IMR-90 (cell line): ENCODE results near the gene BAZ1A. TPM values are rescaled to one million over a fixed set of nuclear protein-coding genes. Genes with fewer than 3 reads are reported as not detected.

ENCODE experiments used
- ATAC-seq: fragments of 200-7000 bp; cut with Tn5 transposase; 2 replicates; pipeline ENCODE4 v1.9.1; 2020; ENCODE audit warnings: low read depth, mild to moderate bottlenecking, moderate library complexity
- BruUV-seq: library from RNA; stranded (reverse); fragments of 400-500 nt; replicated peaks from 2 replicates; lab custom pipeline; 2021; lab: Mats Ljungman, UMichigan
- CTCF ChIA-PET: fragments of 300-600 bp; formaldehyde crosslinking; extraction: SDS; loops from one replicate; lab custom pipeline; 2021; ENCODE audit warnings: antibody characterized with exemption; lab: Yijun Ruan, JAX
- POLR2A ChIA-PET: fragments of 300-600 bp; sonication (Branson Sonifier 250); formaldehyde crosslinking; loops from one replicate; lab custom pipeline; 2022; ENCODE audit warnings: antibody characterized with exemption; ENCODE audit not compliant: unreplicated experiment; lab: Charles Lee
- DNase-seq: peaks from one replicate; pipeline ENCODE4 v3.0.0; 2013
- H2AFZ ChIP-seq: replicated peaks from 2 replicates; pipeline ENCODE3; 2013; ENCODE audit warnings: low read length, mild to moderate bottlenecking; ENCODE audit not compliant: poor library complexity
- H2AK5ac ChIP-seq: 2 replicates; pipeline ENCODE4 v1.6.1; 2013; ENCODE audit warnings: low read depth, low read length, inconsistent platforms
- H2AK9ac ChIP-seq: replicated peaks from 2 replicates; pipeline ENCODE3; 2013; ENCODE audit warnings: mild to moderate bottlenecking, low read depth, low read length, moderate library complexity; ENCODE audit not compliant: poor library complexity
- H2BK120ac ChIP-seq: 2 replicates; pipeline ENCODE4 v1.6.1; 2013; ENCODE audit warnings: low read depth, low read length, inconsistent platforms
- H2BK15ac ChIP-seq: 3 replicates; pipeline ENCODE4 v1.6.1; 2013; ENCODE audit warnings: low read depth, low read length, inconsistent platforms
- H2BK20ac ChIP-seq: 2 replicates; pipeline ENCODE4 v1.6.1; 2013; ENCODE audit warnings: low read depth, mild to moderate bottlenecking, inconsistent platforms, low read length, moderate library complexity
- H2BK5ac ChIP-seq: 2 replicates; pipeline ENCODE4 v1.6.1; 2013; ENCODE audit warnings: mild to moderate bottlenecking, low read depth, low read length, inconsistent platforms; ENCODE audit not compliant: poor library complexity, severe bottlenecking
- H3K14ac ChIP-seq: replicated peaks from 2 replicates; pipeline ENCODE4 v1.6.1; 2013; ENCODE audit warnings: low read depth, low read length, inconsistent platforms
- H3K18ac ChIP-seq: 2 replicates; pipeline ENCODE4 v1.6.1; 2013; ENCODE audit warnings: low read depth, low read length, control low read depth
- H3K23ac ChIP-seq: 2 replicates; pipeline ENCODE4 v1.6.1; 2013; ENCODE audit warnings: low read depth, low read length, inconsistent platforms
- H3K27ac ChIP-seq: 2 replicates; pipeline ENCODE4 v1.5.1; 2013; ENCODE audit warnings: mild to moderate bottlenecking, control low read depth, low read length; ENCODE audit not compliant: insufficient read depth
- H3K27me3 ChIP-seq: 2 replicates; pipeline ENCODE4 v1.6.1; 2013; ENCODE audit warnings: low read length; ENCODE audit not compliant: control insufficient read depth, insufficient read depth
- H3K36me3 ChIP-seq: 2 replicates; pipeline ENCODE4 v1.6.1; 2013; ENCODE audit warnings: low read length, mixed read lengths; ENCODE audit not compliant: control insufficient read depth, insufficient read depth
- H3K4ac ChIP-seq: 2 replicates; pipeline ENCODE4 v1.6.1; 2013; ENCODE audit warnings: low read depth, low read length, inconsistent platforms
- H3K4me1 ChIP-seq: 2 replicates; pipeline ENCODE4 v1.6.1; 2013; ENCODE audit warnings: low read length, mixed read lengths; ENCODE audit not compliant: control insufficient read depth, insufficient read depth
- H3K4me2 ChIP-seq: 2 replicates; pipeline ENCODE4 v1.6.1; 2013; ENCODE audit warnings: low read depth, mild to moderate bottlenecking, control low read depth, low read length, moderate library complexity
- H3K4me3 ChIP-seq: 2 replicates; pipeline ENCODE4 v1.5.1; 2013; ENCODE audit warnings: low read depth, mild to moderate bottlenecking, control low read depth, low read length, moderate library complexity; ENCODE audit not compliant: insufficient read depth
- H3K56ac ChIP-seq: 2 replicates; pipeline ENCODE4 v1.6.1; 2013; ENCODE audit warnings: low read length, inconsistent platforms; ENCODE audit not compliant: insufficient read depth; ENCODE audit errors: extremely low read depth
- H3K79me1 ChIP-seq, 2 experiments: 2 replicates each; pipeline ENCODE4 v1.6.1; 2013; ENCODE audit warnings: low read length in 2 of 2, inconsistent platforms in 1 of 2, low read depth in 1 of 2
- H3K9ac ChIP-seq: 2 replicates; pipeline ENCODE4 v1.6.1; 2013; ENCODE audit warnings: low read depth, low read length, control low read depth
- H3K9me1 ChIP-seq: 2 replicates; pipeline ENCODE4 v1.6.1; 2013; ENCODE audit warnings: low read length, inconsistent platforms; ENCODE audit not compliant: insufficient read depth
- H3K9me3 ChIP-seq: 2 replicates; pipeline ENCODE4 v1.6.1; 2013; ENCODE audit warnings: low read length; ENCODE audit not compliant: control insufficient read depth, insufficient read depth
- H4K20me1 ChIP-seq: 2 replicates; pipeline ENCODE4 v1.6.1; 2013; ENCODE audit warnings: low read length, inconsistent platforms; ENCODE audit not compliant: insufficient read depth
- H4K5ac ChIP-seq: 2 replicates; pipeline ENCODE4 v1.6.1; 2013; ENCODE audit warnings: mild to moderate bottlenecking, low read depth, low read length, control low read depth
- H4K8ac ChIP-seq, 2 experiments: 2 replicates each; pipeline ENCODE4 v1.6.1; 2013; ENCODE audit warnings: low read depth in 2 of 2, low read length in 2 of 2, control low read depth in 1 of 2, inconsistent platforms in 1 of 2
- H4K91ac ChIP-seq: 2 replicates; pipeline ENCODE4 v1.6.1; 2013; ENCODE audit warnings: low read depth, low read length, inconsistent platforms; ENCODE audit not compliant: insufficient read depth
- CHD1 ChIP-seq: IDR thresholded peaks from 2 replicates; pipeline ENCODE4 v1.6.1; 2012; ENCODE audit warnings: low read depth, low read length, improper control_type of control experiment
- CTCF ChIP-seq: conservative IDR thresholded peaks from 2 replicates; pipeline ENCODE4 v1.5.1; 2012; ENCODE audit warnings: mild to moderate bottlenecking, low read depth, low read length, improper control_type of control experiment
- ELK1 ChIP-seq: fragments of 150-350 bp; IDR thresholded peaks from 2 replicates; pipeline ENCODE4 v1.6.1; 2016; ENCODE audit warnings: low read depth, mild to moderate bottlenecking, low read length, moderate library complexity, borderline replicate concordance
- FOS ChIP-seq: fragments of 150-350 bp; IDR thresholded peaks from 2 replicates; pipeline ENCODE4 v1.6.1; 2016; ENCODE audit warnings: low read depth, low read length
- MAFK ChIP-seq: IDR thresholded peaks from 2 replicates; pipeline ENCODE4 v1.6.1; 2012; ENCODE audit warnings: low read depth, low read length, improper control_type of control experiment
- MAZ ChIP-seq: IDR thresholded peaks from 2 replicates; pipeline ENCODE4 v1.6.1; 2012; ENCODE audit warnings: low read depth, mild to moderate bottlenecking, low read length, improper control_type of control experiment, moderate library complexity, borderline replicate concordance
- MXI1 ChIP-seq: IDR thresholded peaks from 2 replicates; pipeline ENCODE4 v1.6.1; 2012; ENCODE audit warnings: low read depth, mild to moderate bottlenecking, low read length, moderate library complexity, borderline replicate concordance
- NFE2L2 ChIP-seq: fragments of 150-350 bp; IDR thresholded peaks from 2 replicates; pipeline ENCODE4 v1.6.1; 2016; ENCODE audit warnings: low read depth, mild to moderate bottlenecking, low read length
- POLR2A ChIP-seq: IDR thresholded peaks from 2 replicates; pipeline ENCODE4 v1.6.1; 2012; ENCODE audit warnings: mild to moderate bottlenecking, low read depth, low read length
- RAD21 ChIP-seq: IDR thresholded peaks from 2 replicates; pipeline ENCODE4 v1.6.1; 2012; ENCODE audit warnings: low read length, improper control_type of control experiment
- RFX5 ChIP-seq: IDR thresholded peaks from 2 replicates; pipeline ENCODE4 v1.8.0; 2012; ENCODE audit warnings: low read depth, mild to moderate bottlenecking, low read length, moderate library complexity
- SMC3 ChIP-seq: fragments of 150-350 bp; IDR thresholded peaks from 2 replicates; pipeline ENCODE4 v1.6.1; 2016; ENCODE audit warnings: low read depth, mild to moderate bottlenecking, antibody characterized with exemption, low read length, moderate library complexity
- WGBS, 2 experiments: methylation state at CpG; one replicate each; pipeline versions ENCODE4 v1.1.5 to v1.1.7; 2013; ENCODE audit warnings: missing lambda C conversion rate in 2 of 2; ENCODE audit not compliant: insufficient read length in 1 of 2; ENCODE audit errors: extremely low coverage in 2 of 2; 5-methylcytosine and 5-hydroxymethylcytosine counted together
- dilution Hi-C: fragments of 300-500 bp; cut with HindIII; formaldehyde crosslinking; loops from one replicate; pipeline ENCODE4 v1.14.3; 2018; ENCODE audit warnings: low sequenced_read_pairs; ENCODE audit not compliant: unreplicated experiment
- in situ Hi-C: fragments of 300-500 bp; cut with MboI; formaldehyde crosslinking; loops from 3 replicates; pipeline ENCODE4 v1.14.3; 2019; ENCODE audit warnings: low sequenced_read_pairs, inconsistent platforms, mixed read lengths
- intact Hi-C: fragments of 100-400 bp; cut with micrococcal nuclease; formaldehyde crosslinking; loops from 2 replicates; pipeline ENCODE4 v1.10.0; 2022
- polyA plus RNA-seq, 3 experiments: library from polyadenylated mRNA; depleted of rRNA; stranded (reverse); fragments of >200 nt; gene quantifications; 2 replicates each; pipeline ENCODE4 v1.2.3, GENCODE V29; 2012; ENCODE audit warnings: low replicate concordance in 1 of 3
- total RNA-seq: library from RNA; depleted of rRNA; stranded (reverse); fragments of >200 nt; gene quantifications from 2 replicates; pipeline ENCODE4 v1.2.3, GENCODE V29; 2012

BAZ1A gene
- total and polyA plus RNA-seq, 2 of the 4 experiments (the other 2 are of a cell fraction): 15.3 to 23.8 TPM

GRCh38 chr14:34713681-34714319 is 161.4 kb downstream of the BAZ1A start (continued):
- TF ChIP-seq FOS (no peak), RFX5 (no peak)

- peak overlapping the region; percentile 18 to 93 for H4K8ac ChIP-seq
- H3K27ac ChIP-seq: peak overlapping the region; percentile 97
- ChIA-PET CTCF (interaction anchor here (3.5 kb wide), 1 partner anchor 10 kb away, joined by 11 read pairs; no protein-coding TSS in a partner anchor), POLR2A (interaction anchor here (0.5 to 0.8 kb wide), 2 partner anchors 14 to 44 kb away, joined by 3 to 4 read pairs; no protein-coding TSS in a partner anchor)
- peak overlapping the region; percentile 98 for H3K23ac ChIP-seq
- H3K4me3 ChIP-seq: peak overlapping the region; percentile 77
- peaks cover 5% of the 10 kb centered on the region for H3K4me1 ChIP-seq
- BruUV-seq: no TSS peak
- intact Hi-C loops (no loop called here), in situ Hi-C loops (no loop called here), dilution Hi-C loops (no loop called here)
- H4K5ac ChIP-seq: peak overlapping the region; percentile 28
- peak overlapping the region; percentile 97 for H3K4me2 ChIP-seq
- peak overlapping the region; percentile 88; the same call in 1 of the 2 replicates for H3K4ac ChIP-seq
- no peak overlapping the region for H2AK9ac ChIP-seq
- peak overlapping the region; percentile 66 for H2BK15ac ChIP-seq
- 0 out of 2 replicates have a peak, but pooled peaks cover 7% of the 10 kb centered on the region for H4K20me1 ChIP-seq
- H3K36me3 ChIP-seq: peaks cover 7% of the 10 kb centered on the region
- peak overlapping the region; percentile 84 for H4K91ac ChIP-seq
- ATAC-seq: no peak
- H3K14ac ChIP-seq: peak overlapping the region; percentile 98
- H3K9ac ChIP-seq: peak overlapping the region; percentile 100; the same call in 1 of the 2 replicates
- H3K18ac ChIP-seq: peak overlapping the region; percentile 92; the same call in 1 of the 2 replicates
- H2AFZ ChIP-seq: no peak overlapping the region
- peak overlapping the region; percentile 82; the same call in 1 of the 2 replicates for H2BK20ac ChIP-seq
- peaks cover 10 to 31% of the 10 kb centered on the region in 2 experiments for H3K79me1 ChIP-seq
- no peaks in the 10 kb centered on the region for H3K9me3 ChIP-seq
- peak overlapping the region; percentile 88 for H2BK120ac ChIP-seq
- H3K27me3 ChIP-seq: no peaks in the 10 kb centered on the region
- WGBS, 2 experiments: 50% methylated on average over 2 of the region's 6 CpGs; no CpG with 5 or more reads in 1 of the 2 experiments
- H3K9me1 ChIP-seq: peaks cover 3% of the 10 kb centered on the region
- peak overlapping the region; percentile 98 for H3K56ac ChIP-seq
- DNase-seq: no peak
- H2AK5ac ChIP-seq: peak overlapping the region; percentile 90
- H2BK5ac ChIP-seq: peak overlapping the region; percentile 95
- TF ChIP-seq POLR2A (no peak), FOS (no peak), SMC3 (no peak), RAD21 (no peak), CTCF (no peak), MAFK (no peak), RFX5 (no peak), ELK1 (no peak), MAZ (no peak), CHD1 (no peak), NFE2L2 (no peak), MXI1 (no peak)
Observed at GRCh38 chr14:34713122-34713680, 162.0 kb downstream of the BAZ1A start.
